Kidney (tissue), 14 donors: ENCODE data around the gene CXCL1. TPM values are rescaled to one million over a fixed set of nuclear protein-coding genes. Genes with fewer than 3 reads are reported as not detected.

Experiments
- DNase-seq, 5 donors: peaks; one replicate each; pipeline ENCODE4 v3.0.0-alpha.2; 2013 to 2020
- FAIRE-seq: peaks from 2 replicates; lab custom pipeline; 2012; peaks lifted over from hg19 to GRCh38; lab: Jason Lieb, UNC
- H3K27ac ChIP-seq, 2 donors: one replicate each; pipeline ENCODE4 v1.7.0; 2013; ENCODE audit warnings: low read depth in 2 of 2, low read length in 2 of 2, inconsistent platforms in 1 of 2
- H3K27me3 ChIP-seq: one replicate; pipeline ENCODE4 v1.7.1; 2013; ENCODE audit warnings: low read length, inconsistent platforms; ENCODE audit not compliant: control insufficient read depth, insufficient read depth
- H3K36me3 ChIP-seq, 3 donors: one replicate each; pipeline versions ENCODE4 v1.7.0 to v1.7.1; 2013; ENCODE audit warnings: low read length in 3 of 3, control low read depth in 1 of 3, inconsistent platforms in 1 of 3; ENCODE audit not compliant: insufficient read depth in 3 of 3, control insufficient read depth in 2 of 3
- H3K4me1 ChIP-seq, 3 donors: one replicate each; pipeline versions ENCODE4 v1.7.0 to v1.7.1; 2013; ENCODE audit warnings: low read length in 3 of 3, inconsistent platforms in 1 of 3, low read depth in 1 of 3; ENCODE audit not compliant: control insufficient read depth in 2 of 3, insufficient read depth in 2 of 3
- H3K4me3 ChIP-seq, 3 donors: one replicate each; pipeline versions ENCODE4 v1.7.0 to v1.8.1; 2013; ENCODE audit warnings: low read length in 3 of 3, control low read depth in 1 of 3, inconsistent platforms in 1 of 3
- H3K9ac ChIP-seq, 3 donors: one replicate each; pipeline versions ENCODE4 v1.7.0 to v1.7.1; 2013; ENCODE audit warnings: low read length in 3 of 3, control low read depth in 1 of 3, inconsistent platforms in 1 of 3
- H3K9me3 ChIP-seq, 3 donors: one replicate each; pipeline versions ENCODE4 v1.7.0 to v1.7.1; 2013; ENCODE audit warnings: low read length in 3 of 3, control low read depth in 1 of 3, inconsistent platforms in 1 of 3; ENCODE audit not compliant: control insufficient read depth in 2 of 3, insufficient read depth in 1 of 3
- intact Hi-C: fragments of 100-400 bp; cut with DNase I; formaldehyde crosslinking; loops from one replicate; pipeline ENCODE4 v1.11.1; 2022
- polyA plus RNA-seq: library from polyadenylated mRNA; stranded (reverse); fragments of 350-450 nt; fragmentation: Illumina TruSeq; extraction: RNeasy Lipid Tissue Mini Kit (QIAGEN cat#74804); gene quantifications from one replicate; pipeline ENCODE4 v1.2.3, GENCODE V29; 2014; ENCODE audit warnings: low read depth, low replicate concordance; ENCODE audit not compliant: insufficient read depth
- total RNA-seq: library from RNA; stranded (reverse); fragmentation: NEBNext Ultra II Directional; extraction: Animal tissue kit (Norgen Biotek cat#: 25700); gene quantifications from one replicate; pipeline ENCODE4 v1.2.1, GENCODE V29; 2021
- TF ChIP-seq, protein P1 (sequence below): IDR thresholded peaks from 3 replicates; pipeline ENCODE4 v1.5.1; 2012; ENCODE audit warnings: mild to moderate bottlenecking, moderate library complexity, borderline replicate concordance; ENCODE audit not compliant: insufficient read depth; ENCODE audit errors: extremely low read depth
- donor health status: control.
- donor health status: control.
- donor health status: control.
- donor health status: control.
- donor health status: control.
- donor health status: DM: yes; HTN: yes; CAD: no.
- donor health status: Normal renal cell carcinoma (clear cell type).

Gene CXCL1
- total and polyA plus RNA-seq, 2 donors from 2014 or later = 6.4 to 29.7 TPM

DNA sequence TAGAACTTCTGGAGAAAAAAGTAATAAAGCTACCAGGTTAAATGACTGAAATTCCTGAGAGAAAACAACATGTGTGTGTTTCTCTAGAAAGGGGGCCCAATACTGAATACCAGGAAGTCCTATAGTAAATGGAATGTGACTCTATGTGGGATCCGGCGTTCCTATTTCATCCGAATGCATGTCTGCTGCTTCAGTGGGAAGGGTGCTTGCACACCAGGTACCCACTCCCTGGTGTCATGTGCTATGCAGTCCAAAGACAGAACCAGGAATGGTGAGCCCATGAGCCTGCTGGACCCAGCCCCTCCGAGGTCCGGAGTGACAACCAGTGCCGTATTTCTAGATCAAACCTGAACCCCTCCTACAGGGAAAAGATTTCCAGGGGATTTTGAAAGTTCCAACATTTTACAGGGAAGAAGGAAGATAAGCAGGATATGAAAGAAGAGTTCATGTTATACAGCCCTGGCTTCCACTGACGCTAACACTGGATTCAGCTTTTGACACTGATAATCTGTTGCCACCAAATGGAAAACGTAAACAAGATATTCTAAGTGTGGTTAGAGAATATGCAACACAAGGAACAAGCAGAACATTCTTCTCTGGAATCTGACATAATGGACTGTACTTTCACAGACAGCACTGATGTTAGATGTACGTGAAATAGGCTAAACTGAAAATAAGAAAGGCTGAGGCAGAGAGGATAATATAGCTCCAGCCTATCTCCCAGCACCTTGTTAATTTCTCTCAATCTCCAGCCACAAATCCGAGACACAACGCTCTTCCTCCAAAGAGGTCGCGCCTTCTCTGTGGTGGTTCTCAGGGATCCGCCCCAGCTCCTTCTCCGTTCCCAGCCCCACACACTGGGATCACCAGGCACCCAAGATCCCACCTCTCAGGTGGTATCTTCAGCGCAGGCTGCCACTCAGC is 725 bp upstream of the CXCL1 start:
- no peak for FAIRE-seq
- Histone ChIP-seq H3K9ac (peak overlapping the region in 1 of 3 donors; percentile 22), H3K4me3 (peak overlapping the region; percentile 34 to 59 (median 48)), H3K9me3 (no peaks in the 10 kb centered on the region), H3K4me1 (peaks cover 0 to 8% (median 0%) of the 10 kb centered on the region in 3 donors), H3K27ac (no peak overlapping the region), H3K36me3 (no peaks in the 10 kb centered on the region), H3K27me3 (no peaks in the 10 kb centered on the region)
- TF ChIP-seq, protein P1, sequence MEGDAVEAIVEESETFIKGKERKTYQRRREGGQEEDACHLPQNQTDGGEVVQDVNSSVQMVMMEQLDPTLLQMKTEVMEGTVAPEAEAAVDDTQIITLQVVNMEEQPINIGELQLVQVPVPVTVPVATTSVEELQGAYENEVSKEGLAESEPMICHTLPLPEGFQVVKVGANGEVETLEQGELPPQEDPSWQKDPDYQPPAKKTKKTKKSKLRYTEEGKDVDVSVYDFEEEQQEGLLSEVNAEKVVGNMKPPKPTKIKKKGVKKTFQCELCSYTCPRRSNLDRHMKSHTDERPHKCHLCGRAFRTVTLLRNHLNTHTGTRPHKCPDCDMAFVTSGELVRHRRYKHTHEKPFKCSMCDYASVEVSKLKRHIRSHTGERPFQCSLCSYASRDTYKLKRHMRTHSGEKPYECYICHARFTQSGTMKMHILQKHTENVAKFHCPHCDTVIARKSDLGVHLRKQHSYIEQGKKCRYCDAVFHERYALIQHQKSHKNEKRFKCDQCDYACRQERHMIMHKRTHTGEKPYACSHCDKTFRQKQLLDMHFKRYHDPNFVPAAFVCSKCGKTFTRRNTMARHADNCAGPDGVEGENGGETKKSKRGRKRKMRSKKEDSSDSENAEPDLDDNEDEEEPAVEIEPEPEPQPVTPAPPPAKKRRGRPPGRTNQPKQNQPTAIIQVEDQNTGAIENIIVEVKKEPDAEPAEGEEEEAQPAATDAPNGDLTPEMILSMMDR = no peak
- intact Hi-C loops = no loop called here
- peak in 1 of 5 donors; percentile 36 for DNase-seq

DNA sequence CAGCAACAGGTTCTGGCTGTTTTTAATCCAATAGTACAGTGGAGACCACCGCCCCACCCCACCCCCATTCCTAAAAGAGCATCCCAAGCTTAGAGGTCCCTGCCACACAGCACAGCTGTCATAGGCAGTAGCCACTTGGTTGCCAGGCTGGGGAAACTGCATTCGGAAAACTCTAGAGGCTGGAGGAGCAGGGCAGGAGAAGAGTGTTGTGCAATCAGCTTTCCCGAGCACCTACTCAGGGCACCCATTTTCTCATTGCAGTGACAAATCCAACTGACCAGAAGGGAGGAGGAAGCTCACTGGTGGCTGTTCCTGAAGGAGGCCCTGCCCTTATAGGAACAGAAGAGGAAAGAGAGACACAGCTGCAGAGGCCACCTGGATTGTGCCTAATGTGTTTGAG is 1.1 kb downstream of the CXCL1 start:
- no peak overlapping the region for H3K27ac ChIP-seq
- DNase-seq (peak in 1 of 5 donors; percentile 37), FAIRE-seq (no peak)
- TF ChIP-seq, protein P1 = no peak
- H3K27me3 ChIP-seq = no peaks in the 10 kb centered on the region
- peaks cover 0 to 8% (median 0%) of the 10 kb centered on the region in 3 donors for H3K4me1 ChIP-seq
- peak overlapping the region in 1 of 3 donors; percentile 59 for H3K4me3 ChIP-seq
- H3K36me3 ChIP-seq = no peaks in the 10 kb centered on the region
- intact Hi-C loops = no loop called here
- H3K9me3 ChIP-seq = no peaks in the 10 kb centered on the region
- no peak overlapping the region for H3K9ac ChIP-seq

DNA sequence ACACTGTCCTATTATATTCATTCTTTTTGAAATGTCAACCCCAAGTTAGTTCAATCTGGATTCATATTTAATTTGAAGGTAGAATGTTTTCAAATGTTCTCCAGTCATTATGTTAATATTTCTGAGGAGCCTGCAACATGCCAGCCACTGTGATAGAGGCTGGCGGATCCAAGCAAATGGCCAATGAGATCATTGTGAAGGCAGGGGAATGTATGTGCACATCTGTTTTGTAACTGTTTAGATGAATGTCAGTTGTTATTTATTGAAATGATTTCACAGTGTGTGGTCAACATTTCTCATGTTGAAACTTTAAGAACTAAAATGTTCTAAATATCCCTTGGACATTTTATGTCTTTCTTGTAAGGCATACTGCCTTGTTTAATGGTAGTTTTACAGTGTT is 1.6 kb downstream of the CXCL1 start:
- intact Hi-C loops = no loop called here
- no peak for FAIRE-seq
- Histone ChIP-seq H3K27ac (no peak overlapping the region), H3K27me3 (no peaks in the 10 kb centered on the region), H3K4me3 (no peak overlapping the region), H3K9me3 (no peaks in the 10 kb centered on the region), H3K36me3 (no peaks in the 10 kb centered on the region), H3K9ac (no peak overlapping the region), H3K4me1 (peaks cover 0 to 8% (median 0%) of the 10 kb centered on the region in 3 donors)
- DNase-seq = no peak
- TF ChIP-seq, protein P1 = no peak
